ENCODE results near the gene PLEKHS1. TPM values are rescaled to one million over a fixed set of nuclear protein-coding genes. Genes with fewer than 3 reads are reported as not detected.

PLEKHS1 gene
- total RNA-seq, result not detected in 2 replicates

DNA sequence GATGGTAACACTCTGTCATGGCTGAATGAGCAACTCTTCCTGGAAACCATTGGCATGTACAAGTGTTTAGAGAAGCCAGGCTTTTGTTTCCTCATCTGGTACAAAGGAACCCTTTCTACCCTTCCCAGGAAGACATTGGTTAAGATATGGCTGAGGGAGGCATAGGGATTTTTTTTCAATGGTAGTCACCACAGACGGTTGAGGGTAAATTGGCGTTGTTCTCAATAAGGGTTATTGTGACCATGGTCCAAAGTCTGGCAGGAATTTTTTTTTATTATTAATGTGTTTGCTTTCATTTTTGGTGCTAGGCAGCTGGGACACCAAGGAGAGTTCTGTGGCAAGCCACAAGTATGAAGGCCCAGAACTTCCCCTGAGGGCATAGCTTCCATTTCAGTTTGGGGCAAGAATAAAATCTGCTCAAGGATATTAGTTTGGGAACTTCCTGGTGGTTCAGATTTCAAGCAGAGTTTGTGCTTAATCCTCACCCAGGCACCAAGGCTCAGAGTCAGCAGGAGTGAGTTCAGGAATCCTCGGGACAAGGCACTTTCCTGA is at the start of gene PLEKHS1:
Gene PLEKHS1 (plus strand): TSS at position 502 of the 552 bp plus-strand sequence. CDS start 3,596 bp downstream, outside the sequence.

Other genes starting within 250 kb of the PLEKHS1 start
- gene HABP2, start 198.6 kb upstream of the PLEKHS1 start, total RNA-seq, result not detected in 2 replicates
- not detected in 2 replicates for gene NRAP, start 87.6 kb upstream of the PLEKHS1 start, total RNA-seq
- gene CASP7, start 71.8 kb upstream of the PLEKHS1 start, total RNA-seq, result 19.1 and 21.4 TPM in 2 replicates
- 1.6 and 2.5 TPM in 2 replicates for gene DCLRE1A, start 102.4 kb downstream of the PLEKHS1 start, total RNA-seq
- 13.9 and 14.1 TPM in 2 replicates for gene NHLRC2, start 103.0 kb downstream of the PLEKHS1 start, total RNA-seq

Data from pericardium fibroblast (primary cell).